GM21515 (cell line): ENCODE results near the gene DUSP23.
A peak's percentile ranks its signal among the peaks of the same experiment; 100 is the strongest.

ENCODE experiments used
- ATAC-seq: cut with Tn5 transposase; IDR thresholded peaks from one replicate; pipeline ENCODE4 v1.9.1; 2021; ENCODE audit not compliant: unreplicated experiment

DUSP23 gene

DNA sequence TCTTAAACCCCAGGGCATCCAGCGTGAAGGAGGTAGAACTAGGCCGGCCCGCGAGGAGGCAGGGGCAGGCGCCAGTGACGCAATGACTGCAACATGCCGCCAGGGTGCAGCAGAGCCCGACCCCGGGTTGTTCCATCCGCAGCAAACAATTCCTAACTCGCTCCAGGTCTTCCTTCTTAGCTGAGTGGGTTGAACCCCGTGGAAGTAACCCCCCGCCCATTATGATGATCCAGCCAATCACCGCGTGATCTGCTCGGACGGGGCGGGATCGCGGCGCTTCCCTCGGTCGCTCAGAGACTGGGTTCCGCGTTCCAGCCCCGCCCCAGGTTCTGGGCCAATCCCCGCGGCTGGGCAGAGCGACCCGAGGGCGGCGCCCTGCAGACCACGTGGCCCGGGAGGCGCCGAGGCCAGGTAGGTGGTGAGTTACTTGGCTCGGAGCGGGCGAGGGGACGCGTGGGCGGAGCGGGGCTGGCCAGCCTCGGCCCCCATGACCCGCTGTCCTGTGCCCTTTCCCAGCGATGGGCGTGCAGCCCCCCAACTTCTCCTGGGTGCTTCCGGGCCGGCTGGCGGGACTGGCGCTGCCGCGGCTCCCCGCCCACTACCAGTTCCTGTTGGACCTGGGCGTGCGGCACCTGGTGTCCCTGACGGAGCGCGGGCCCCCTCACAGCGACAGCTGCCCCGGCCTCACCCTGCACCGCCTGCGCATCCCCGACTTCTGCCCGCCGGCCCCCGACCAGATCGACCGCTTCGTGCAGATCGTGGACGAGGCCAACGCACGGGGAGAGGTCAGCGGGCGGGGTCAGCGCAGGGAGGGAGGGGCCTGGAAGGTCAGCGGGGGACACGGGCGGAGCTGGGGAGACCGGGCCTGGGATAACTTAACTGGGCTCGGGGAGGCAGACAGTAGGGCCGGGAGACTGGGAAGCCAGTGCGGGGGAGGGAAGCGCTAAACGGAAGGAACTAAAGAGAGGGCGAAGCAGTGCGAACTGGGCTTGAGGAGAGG is at the start of gene DUSP23:
Gene DUSP23 (plus strand): TSS at position 380 of the 1,000 bp plus-strand sequence. CDS start 139 bp downstream, at position 519.
- peak; percentile 99 for ATAC-seq

GRCh38 chr1:159737238-159737916 is 43.4 kb upstream of the DUSP23 start:
- no peak for ATAC-seq

DNA sequence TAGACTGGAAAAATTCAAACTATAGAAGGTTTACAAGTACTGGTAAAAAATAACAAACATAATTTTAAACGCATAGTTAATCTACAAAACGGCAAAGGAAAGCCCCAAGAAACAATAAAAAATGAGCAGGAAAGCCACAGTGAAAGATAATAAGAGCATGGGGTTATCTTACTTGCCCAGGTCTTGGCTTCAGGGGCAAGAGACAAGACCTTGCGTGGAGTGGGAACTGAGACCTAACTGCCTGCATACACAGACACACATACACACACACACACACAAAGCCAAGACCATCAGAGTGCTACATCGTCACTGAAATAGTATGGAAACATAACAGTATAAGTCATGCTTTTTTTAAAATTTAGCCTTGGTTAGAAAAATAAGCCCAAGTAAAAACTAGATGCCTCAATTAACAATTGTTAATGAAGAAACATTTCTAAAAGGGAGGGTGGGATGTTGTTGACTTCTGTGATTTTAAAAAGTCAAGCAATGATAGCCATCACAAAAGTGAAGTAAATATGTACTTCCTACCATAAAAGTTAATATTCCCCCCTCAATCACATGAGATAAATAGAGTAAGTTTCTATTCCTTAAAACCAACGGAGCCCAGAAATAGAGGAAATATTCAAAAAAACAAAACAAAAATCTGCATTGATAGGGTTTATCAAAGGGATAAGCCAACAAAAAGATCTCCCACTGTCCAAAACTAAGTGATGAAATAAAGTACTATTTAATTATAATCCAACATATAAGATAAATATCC is 36.9 kb upstream of the DUSP23 start:
- no peak for ATAC-seq

DNA sequence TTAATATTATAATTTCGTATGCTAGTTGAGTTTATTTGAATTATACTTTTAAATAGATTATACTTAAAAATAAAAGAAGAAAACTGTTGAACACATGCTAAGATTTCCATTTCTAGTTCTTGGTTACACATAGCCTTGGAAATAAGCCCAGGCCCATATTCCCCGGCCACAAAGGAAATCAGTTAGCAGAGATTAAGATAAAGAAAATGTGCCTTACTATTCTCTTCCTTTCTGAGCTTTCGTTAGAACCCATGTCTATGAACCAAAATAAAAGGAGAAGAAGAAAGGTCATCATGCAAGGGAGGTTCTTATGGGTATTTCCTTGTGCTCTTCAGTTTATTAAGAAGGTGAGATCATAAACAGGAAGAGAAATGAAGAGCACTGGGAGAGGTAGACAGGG is 34.1 kb upstream of the DUSP23 start:
- ATAC-seq = no peak

- no peak for ATAC-seq
Observed at GRCh38 chr1:159748370-159748769, 32.4 kb upstream of the DUSP23 start.

DNA sequence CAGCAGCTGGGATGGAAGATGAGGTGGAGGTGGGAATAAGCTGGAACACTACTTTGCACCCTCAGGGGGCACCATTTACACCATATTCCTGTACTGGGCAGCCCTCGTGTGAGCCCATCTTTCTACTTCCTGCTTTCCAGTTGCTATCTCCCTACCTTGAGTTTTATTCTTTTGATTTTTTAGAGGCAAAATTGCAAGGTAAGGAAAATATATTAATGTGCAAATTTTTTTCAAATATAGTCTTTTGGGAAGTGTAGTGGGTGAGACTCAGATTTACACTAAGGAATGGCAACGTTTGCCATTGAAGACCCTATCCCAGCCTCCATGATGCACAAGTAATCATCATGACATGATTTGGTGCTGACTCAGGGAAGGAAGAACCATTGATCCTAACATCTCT is 31.1 kb upstream of the DUSP23 start:
- ATAC-seq = no peak

DNA sequence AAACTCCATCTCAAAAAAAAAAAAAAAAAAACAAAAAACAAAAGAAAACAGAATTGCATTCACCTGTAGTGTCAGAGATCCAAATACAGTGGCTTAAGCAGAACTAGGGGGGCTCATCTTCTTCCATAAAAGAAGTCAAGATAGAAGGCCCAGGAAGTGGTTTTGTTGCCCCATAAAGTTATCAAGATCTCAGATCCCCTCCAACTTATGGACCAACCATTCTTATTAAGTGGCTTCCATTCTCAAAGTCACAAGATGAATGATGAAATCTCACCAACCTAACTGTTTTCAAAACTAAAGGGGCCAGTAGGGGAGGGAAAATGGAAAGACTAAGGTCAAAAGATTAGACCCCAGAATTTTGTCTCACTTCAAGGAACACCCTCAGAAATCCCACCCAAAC is 30.1 kb upstream of the DUSP23 start:
- ATAC-seq = no peak

GRCh38 chr1:159751031-159751430 is 29.7 kb upstream of the DUSP23 start:
- ATAC-seq = no peak

GRCh38 chr1:159752135-159752580 is 28.6 kb upstream of the DUSP23 start:
- ATAC-seq = no peak

DNA sequence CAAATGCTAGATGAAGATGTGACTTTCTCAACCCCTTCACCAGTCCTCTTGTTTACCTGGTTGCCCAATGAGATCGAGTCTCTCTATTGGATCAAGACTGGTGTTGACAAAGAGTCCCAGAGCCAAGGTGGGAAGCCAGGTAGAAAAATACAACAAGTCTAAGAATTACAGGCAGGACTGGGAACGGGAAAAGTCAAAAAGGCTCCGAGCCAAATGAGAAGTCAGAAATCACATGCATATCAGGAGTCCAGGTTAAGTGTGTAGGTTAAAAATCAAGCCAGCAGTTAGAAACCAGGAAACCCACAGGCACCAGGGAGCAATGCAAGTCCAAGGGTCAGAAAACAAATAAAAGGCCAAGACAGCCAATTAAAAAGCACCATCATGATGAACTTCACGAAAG is 27.4 kb upstream of the DUSP23 start:
- ATAC-seq = no peak

DNA sequence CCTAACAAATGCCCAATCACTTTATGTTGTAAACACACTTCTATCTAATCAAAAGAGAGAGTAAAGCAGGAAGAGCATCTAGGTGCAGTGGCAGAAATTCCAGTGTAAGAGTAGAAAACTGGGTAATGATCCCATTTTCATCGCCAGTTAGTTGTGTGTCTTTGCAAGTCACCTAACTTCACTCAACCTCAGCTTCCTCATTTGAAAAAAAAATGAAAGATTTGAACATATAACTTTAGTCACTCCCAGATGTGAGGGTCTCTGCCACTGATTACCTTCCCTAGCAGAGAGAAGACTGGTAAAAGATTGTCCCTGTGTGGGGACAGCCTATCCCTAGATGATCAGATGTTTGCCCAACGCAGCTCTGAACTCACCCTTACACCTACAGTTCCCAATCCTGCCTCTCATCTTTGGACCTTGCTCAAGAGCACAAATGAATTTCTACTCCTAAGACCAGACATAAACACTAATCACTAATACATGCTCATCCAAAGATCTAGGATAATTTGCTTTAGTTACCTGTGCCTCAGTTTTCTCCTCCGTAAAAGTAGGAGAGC is 25.2 kb upstream of the DUSP23 start:
- ATAC-seq = no peak

DNA sequence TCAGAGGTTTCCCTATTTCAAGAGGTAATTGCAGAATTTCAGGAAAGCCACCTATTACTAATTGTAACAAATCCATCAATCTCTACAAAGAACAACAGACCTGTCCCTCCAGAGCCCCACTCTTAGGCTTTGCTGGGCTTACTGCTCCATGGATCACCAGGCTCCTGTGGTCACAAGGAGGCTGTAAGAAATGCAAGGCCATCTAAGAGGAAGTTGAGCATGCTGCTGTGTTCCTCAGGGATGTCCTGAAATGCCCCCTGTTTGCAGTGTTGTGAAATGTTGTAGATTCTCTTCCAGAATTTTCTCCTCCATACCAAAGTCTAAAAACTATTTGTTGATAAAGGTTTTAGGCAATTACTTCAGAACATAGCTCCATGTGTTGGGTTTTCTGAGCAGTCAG is 24.4 kb upstream of the DUSP23 start:
- no peak for ATAC-seq

DNA sequence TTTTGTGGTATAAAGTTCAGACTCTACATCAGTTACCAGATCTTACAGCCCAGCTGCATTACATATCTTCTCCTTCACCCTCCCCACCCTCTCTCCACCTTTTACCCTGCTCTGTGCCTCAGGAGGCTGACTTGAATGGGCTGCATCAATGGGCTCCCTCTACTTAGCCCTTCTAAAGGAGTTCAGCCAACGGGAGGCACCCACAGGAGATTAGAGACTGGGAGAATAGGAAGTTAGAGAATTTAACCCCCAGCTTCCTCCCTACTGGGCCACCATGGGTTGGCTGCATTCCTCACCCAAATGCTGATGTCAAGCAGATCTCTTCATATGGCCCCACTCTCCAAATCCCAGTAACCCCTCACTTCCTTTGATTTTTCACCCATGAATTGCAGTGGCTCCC is 17.1 kb upstream of the DUSP23 start:
- no peak for ATAC-seq

DNA sequence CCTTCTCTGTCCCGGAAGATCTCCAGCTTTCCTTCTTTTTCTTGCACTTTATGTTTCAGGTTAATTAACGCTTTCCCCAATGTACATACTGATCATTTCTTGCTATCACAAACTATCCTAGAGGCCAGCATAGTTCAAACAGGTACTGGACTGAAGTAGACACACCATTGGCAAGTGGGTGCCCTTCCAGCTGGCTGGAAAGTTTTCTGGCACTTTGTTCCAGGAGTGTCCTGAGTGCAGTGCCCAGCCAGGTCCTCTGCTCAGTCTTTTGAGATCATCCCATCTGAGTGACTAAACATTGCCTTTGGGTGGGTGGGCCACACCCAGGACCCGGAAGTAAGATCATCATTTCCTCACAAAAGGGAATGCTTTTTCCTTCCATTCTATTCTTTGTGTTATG is 15.0 kb upstream of the DUSP23 start:
- no peak for ATAC-seq

GRCh38 chr1:159771127-159771895 is 9.5 kb upstream of the DUSP23 start:
- no peak for ATAC-seq

DNA sequence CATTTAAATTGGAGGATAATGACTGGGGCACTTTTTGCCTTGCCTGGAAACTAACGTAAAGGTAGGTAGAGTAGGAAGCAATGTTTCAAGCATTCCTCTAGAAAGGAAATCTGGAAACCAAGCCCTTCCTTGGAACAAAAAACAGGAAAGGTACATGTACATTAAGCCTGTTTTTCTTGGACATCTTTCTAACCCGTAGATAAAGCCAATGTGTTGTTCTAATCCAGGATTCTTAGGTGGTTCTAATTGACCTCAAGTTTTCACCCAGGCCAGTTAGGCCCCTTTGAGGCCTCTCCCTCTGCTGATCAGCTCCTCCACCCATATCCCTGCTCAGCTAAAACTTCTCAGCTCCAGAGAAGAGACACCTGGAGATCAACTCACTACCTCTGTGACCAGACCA is 6.3 kb upstream of the DUSP23 start:
- no peak for ATAC-seq

DNA sequence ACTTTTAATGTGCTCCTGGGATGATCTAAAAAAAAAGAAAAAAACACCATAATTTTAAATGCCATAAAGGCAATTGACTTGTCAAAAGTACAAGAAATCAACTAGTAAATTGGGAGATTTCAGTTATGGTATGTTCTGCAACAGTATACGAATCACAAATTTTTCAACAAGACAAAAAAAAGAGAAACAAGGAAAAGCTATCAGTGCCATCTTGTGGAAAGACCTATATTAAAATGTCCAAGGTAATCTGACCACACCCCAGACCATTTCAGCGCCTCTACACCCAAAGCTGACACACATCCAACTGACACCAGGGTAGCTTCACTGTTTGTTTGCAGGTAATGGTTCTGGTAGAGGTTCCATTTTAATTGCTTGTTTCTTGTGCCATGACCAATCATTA is 5.0 kb upstream of the DUSP23 start:
- no peak for ATAC-seq

GRCh38 chr1:159778266-159778665 is 2.5 kb upstream of the DUSP23 start:
- ATAC-seq = no peak

- ATAC-seq = no peak
Observed at GRCh38 chr1:159779403-159779851, 1.3 kb upstream of the DUSP23 start.

DNA sequence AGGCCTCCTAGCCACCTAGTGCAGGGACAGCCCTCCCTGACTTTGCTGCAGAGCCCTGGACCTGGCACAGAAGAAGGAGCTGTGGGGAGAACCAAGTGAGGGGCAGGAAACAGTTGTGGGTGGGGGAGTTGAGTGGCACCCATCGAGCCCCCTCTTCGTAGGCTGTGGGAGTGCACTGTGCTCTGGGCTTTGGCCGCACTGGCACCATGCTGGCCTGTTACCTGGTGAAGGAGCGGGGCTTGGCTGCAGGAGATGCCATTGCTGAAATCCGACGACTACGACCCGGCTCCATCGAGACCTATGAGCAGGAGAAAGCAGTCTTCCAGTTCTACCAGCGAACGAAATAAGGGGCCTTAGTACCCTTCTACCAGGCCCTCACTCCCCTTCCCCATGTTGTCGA is 1.2 kb downstream of the DUSP23 start:
- ATAC-seq = no peak
